Trophoblast cell (in vitro differentiated cells and primary cell): ENCODE data around the gene KLHL15.
A peak's percentile ranks its signal among the peaks of the same experiment; 100 is the strongest.

Experiments
- DNase-seq, 2 donors: peaks; one replicate each; pipeline ENCODE4 v3.0.0-alpha.2; 2016
- H2AFZ ChIP-seq: 2 replicates; pipeline ENCODE4 v1.6.1; 2013; ENCODE audit warnings: low read length, moderate library complexity, mild to moderate bottlenecking; ENCODE audit not compliant: insufficient read depth, poor library complexity
- H2AK5ac ChIP-seq: 2 replicates; pipeline ENCODE4 v1.6.1; 2013; ENCODE audit warnings: mild to moderate bottlenecking, low read length
- H2BK120ac ChIP-seq: 2 replicates; pipeline ENCODE4 v1.6.1; 2013; ENCODE audit warnings: low read length, mild to moderate bottlenecking, moderate library complexity; ENCODE audit not compliant: insufficient read depth, poor library complexity
- H2BK12ac ChIP-seq: 2 replicates; pipeline ENCODE4 v1.6.1; 2013; ENCODE audit warnings: mild to moderate bottlenecking, low read length, moderate library complexity
- H2BK5ac ChIP-seq: 2 replicates; pipeline ENCODE4 v1.6.1; 2013; ENCODE audit warnings: low read length, low read depth, moderate library complexity, mild to moderate bottlenecking; ENCODE audit not compliant: poor library complexity
- H3K14ac ChIP-seq: 2 replicates; pipeline ENCODE4 v1.6.1; 2013; ENCODE audit warnings: mild to moderate bottlenecking, low read length
- H3K18ac ChIP-seq: 2 replicates; pipeline ENCODE4 v1.6.1; 2013; ENCODE audit warnings: mild to moderate bottlenecking, low read length
- H3K23ac ChIP-seq: 2 replicates; pipeline ENCODE4 v1.6.1; 2013; ENCODE audit warnings: low read length
- H3K27ac ChIP-seq: 2 replicates; pipeline ENCODE4 v1.5.1; 2013; ENCODE audit warnings: low read depth, mild to moderate bottlenecking, inconsistent platforms, low read length, moderate library complexity
- H3K27me3 ChIP-seq: 2 replicates; pipeline ENCODE4 v1.6.1; 2013; ENCODE audit warnings: inconsistent platforms, mild to moderate bottlenecking, low read length, moderate library complexity; ENCODE audit not compliant: insufficient read depth
- H3K36me3 ChIP-seq, 2 experiments: 1 replicate in 1 of 2; 2 replicates in 1 of 2; pipeline ENCODE4 v1.6.1; 2013; ENCODE audit warnings: low read length in 2 of 2, mild to moderate bottlenecking in 2 of 2, moderate library complexity in 1 of 2; ENCODE audit not compliant: insufficient read depth in 2 of 2, control insufficient read depth in 1 of 2
- H3K4ac ChIP-seq: 2 replicates; pipeline ENCODE4 v1.6.1; 2013; ENCODE audit warnings: low read depth, mild to moderate bottlenecking, low read length, moderate library complexity
- H3K4me1 ChIP-seq, 2 experiments: 1 replicate in 1 of 2; 2 replicates in 1 of 2; pipeline ENCODE4 v1.6.1; 2013; ENCODE audit warnings: low read length in 2 of 2, mild to moderate bottlenecking in 2 of 2, moderate library complexity in 1 of 2; ENCODE audit not compliant: insufficient read depth in 2 of 2, control insufficient read depth in 1 of 2
- H3K4me2 ChIP-seq: 2 replicates; pipeline ENCODE4 v1.6.1; 2013; ENCODE audit warnings: inconsistent platforms, mild to moderate bottlenecking, low read length, moderate library complexity
- H3K4me3 ChIP-seq: 2 replicates; pipeline ENCODE4 v1.5.1; 2013; ENCODE audit warnings: mild to moderate bottlenecking, low read depth, low read length, inconsistent platforms
- H3K79me1 ChIP-seq: one replicate; pipeline ENCODE4 v1.6.1; 2013; ENCODE audit warnings: low read length
- H3K79me2 ChIP-seq: 2 replicates; pipeline ENCODE4 v1.6.1; 2013; ENCODE audit warnings: low read length, mild to moderate bottlenecking; ENCODE audit not compliant: control insufficient read depth, insufficient read depth, poor library complexity
- H3K9ac ChIP-seq: 2 replicates; pipeline ENCODE4 v1.6.1; 2013; ENCODE audit warnings: mild to moderate bottlenecking, low read length
- H3K9me3 ChIP-seq: 2 replicates; pipeline ENCODE4 v1.6.1; 2013; ENCODE audit warnings: low read depth, mild to moderate bottlenecking, control low read depth, inconsistent platforms, low read length; ENCODE audit not compliant: insufficient read depth
- H4K12ac ChIP-seq: 2 replicates; pipeline ENCODE4 v1.6.1; 2013; ENCODE audit warnings: low read depth, mild to moderate bottlenecking, low read length, moderate library complexity
- H4K8ac ChIP-seq: 2 replicates; pipeline ENCODE4 v1.6.1; 2013; ENCODE audit warnings: low read depth, mild to moderate bottlenecking, low read length, moderate library complexity
- H4K91ac ChIP-seq: one replicate; pipeline ENCODE4 v1.6.1; 2013; ENCODE audit warnings: low read depth, mild to moderate bottlenecking, low read length, moderate library complexity
- WGBS: extraction: QIAGEN DNeasy Blood & Tissue Kit; methylation state at CpG from one replicate; pipeline ENCODE4 v1.1.7; 2013; ENCODE audit warnings: missing lambda C conversion rate; ENCODE audit not compliant: insufficient read length, insufficient coverage; ENCODE audit errors: extremely low coverage; 5-methylcytosine and 5-hydroxymethylcytosine counted together

The KLHL15 gene

DNA sequence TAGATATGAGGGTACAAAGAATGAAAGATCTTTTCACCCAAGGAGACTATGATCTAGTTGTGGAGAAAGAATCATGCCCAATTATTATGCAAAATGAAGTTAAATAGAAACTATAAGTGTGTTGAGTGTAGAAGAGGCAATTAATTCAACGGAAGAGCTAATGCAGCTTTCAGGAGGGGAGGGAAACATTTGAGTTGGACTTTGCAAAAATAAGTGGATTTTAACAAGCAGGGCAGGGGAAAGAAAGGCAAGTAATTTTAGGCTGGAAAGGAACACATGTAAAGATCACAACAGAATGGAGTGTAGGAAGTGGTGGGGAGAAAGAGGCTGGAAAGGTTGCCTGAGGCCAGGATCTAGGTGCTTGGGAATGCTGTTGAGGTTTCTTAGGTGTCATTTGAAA is 44.1 kb downstream of the KLHL15 start:
- H3K79me2 ChIP-seq = no peaks in the 10 kb centered on the region
- H3K9me3 ChIP-seq = no peaks in the 10 kb centered on the region
- H2AK5ac ChIP-seq = no peak overlapping the region
- H3K14ac ChIP-seq = no peak overlapping the region
- H2BK5ac ChIP-seq = no peak overlapping the region
- H2AFZ ChIP-seq = no peak overlapping the region
- no peak overlapping the region for H3K9ac ChIP-seq
- peaks cover 0 to under 1% of the 10 kb centered on the region in 2 experiments for H3K4me1 ChIP-seq
- H3K27ac ChIP-seq = no peak overlapping the region
- H3K79me1 ChIP-seq = no peaks in the 10 kb centered on the region
- no peak overlapping the region for H3K23ac ChIP-seq
- H2BK12ac ChIP-seq = no peak overlapping the region
- H4K91ac ChIP-seq = no peak overlapping the region
- no peak overlapping the region for H3K4me2 ChIP-seq
- no peak overlapping the region for H3K4me3 ChIP-seq
- no peak overlapping the region for H4K12ac ChIP-seq
- H3K27me3 ChIP-seq = no peaks in the 10 kb centered on the region
- DNase-seq = no peak
- H3K4ac ChIP-seq = no peak overlapping the region
- no peak overlapping the region for H4K8ac ChIP-seq
- WGBS = no CpG with 5 or more reads among the region's 1 CpG
- H3K36me3 ChIP-seq = peaks cover 0 to 2% of the 10 kb centered on the region in 2 experiments
- no peak overlapping the region for H3K18ac ChIP-seq
- H2BK120ac ChIP-seq = no peak overlapping the region

DNA sequence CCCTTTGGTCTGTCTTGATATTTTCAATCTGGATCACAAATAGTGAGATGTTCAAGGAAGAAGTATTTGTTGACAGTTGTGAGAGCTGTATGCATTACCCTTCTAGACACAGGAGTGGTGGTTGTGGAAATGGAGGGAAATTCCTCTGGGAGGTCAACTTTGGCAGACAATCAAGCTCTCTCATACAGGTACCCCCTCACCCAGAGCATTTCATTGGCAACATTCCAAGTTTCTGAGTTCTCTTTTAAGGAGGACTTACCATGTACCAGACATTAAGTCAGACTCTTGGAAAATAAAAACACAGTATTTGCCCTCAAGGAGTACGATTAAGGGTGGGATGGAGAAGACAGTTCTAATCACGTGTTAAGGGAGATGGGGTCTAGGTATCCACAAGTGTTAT is 45.3 kb downstream of the KLHL15 start:
- Histone ChIP-seq H3K9me3 (no peaks in the 10 kb centered on the region), H3K79me2 (no peaks in the 10 kb centered on the region), H2BK12ac (no peak overlapping the region), H4K91ac (no peak overlapping the region), H2BK5ac (no peak overlapping the region), H3K4me3 (no peak overlapping the region), H3K4me2 (no peak overlapping the region), H4K12ac (no peak overlapping the region), H2AFZ (no peak overlapping the region), H2BK120ac (no peak overlapping the region), H3K14ac (no peak overlapping the region), H3K27ac (no peak overlapping the region), H2AK5ac (no peak overlapping the region), H3K23ac (no peak overlapping the region), H3K18ac (no peak overlapping the region), H3K27me3 (no peaks in the 10 kb centered on the region), H3K36me3 (no peaks in the 10 kb centered on the region), H3K9ac (no peak overlapping the region), H4K8ac (no peak overlapping the region), H3K4ac (no peak overlapping the region), H3K4me1 (peaks cover 0 to 3% of the 10 kb centered on the region in 2 experiments), H3K79me1 (no peaks in the 10 kb centered on the region)
- DNase-seq = no peak
- no CpG with 5 or more reads among the region's 2 CpGs for WGBS

DNA sequence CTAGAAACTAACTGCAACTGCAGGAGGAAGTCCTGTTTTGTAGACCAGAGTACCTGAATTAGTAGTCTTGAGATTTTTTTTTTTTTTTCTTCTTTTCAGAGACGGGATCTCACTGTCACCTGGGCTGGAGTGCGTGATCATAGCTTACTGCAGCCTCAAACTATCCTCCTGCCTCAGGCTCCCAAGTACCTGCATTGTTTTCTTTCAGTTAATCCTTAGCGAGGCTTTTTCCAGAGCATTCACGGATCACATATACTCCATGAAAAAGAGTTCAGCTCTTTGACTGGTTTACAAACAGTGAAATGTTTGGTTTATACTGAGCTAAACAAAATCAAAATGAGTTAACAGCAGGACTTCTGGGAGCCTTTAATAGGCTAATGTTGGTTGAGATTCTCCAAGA is 45.8 kb downstream of the KLHL15 start:
- Histone ChIP-seq H2BK12ac (no peak overlapping the region), H2BK120ac (no peak overlapping the region), H3K18ac (no peak overlapping the region), H4K91ac (no peak overlapping the region), H3K79me1 (no peaks in the 10 kb centered on the region), H3K14ac (no peak overlapping the region), H3K27ac (no peak overlapping the region), H3K79me2 (no peaks in the 10 kb centered on the region), H3K36me3 (no peaks in the 10 kb centered on the region), H3K9me3 (no peaks in the 10 kb centered on the region), H3K4me2 (no peak overlapping the region), H4K8ac (no peak overlapping the region), H2BK5ac (no peak overlapping the region), H3K9ac (no peak overlapping the region), H3K27me3 (no peaks in the 10 kb centered on the region), H2AFZ (no peak overlapping the region), H3K4me3 (no peak overlapping the region), H3K4me1 (peaks cover 0 to 3% of the 10 kb centered on the region in 2 experiments), H3K23ac (no peak overlapping the region), H2AK5ac (no peak overlapping the region), H3K4ac (no peak overlapping the region), H4K12ac (no peak overlapping the region)
- WGBS = no CpG with 5 or more reads among the region's 4 CpGs
- DNase-seq = no peak

DNA sequence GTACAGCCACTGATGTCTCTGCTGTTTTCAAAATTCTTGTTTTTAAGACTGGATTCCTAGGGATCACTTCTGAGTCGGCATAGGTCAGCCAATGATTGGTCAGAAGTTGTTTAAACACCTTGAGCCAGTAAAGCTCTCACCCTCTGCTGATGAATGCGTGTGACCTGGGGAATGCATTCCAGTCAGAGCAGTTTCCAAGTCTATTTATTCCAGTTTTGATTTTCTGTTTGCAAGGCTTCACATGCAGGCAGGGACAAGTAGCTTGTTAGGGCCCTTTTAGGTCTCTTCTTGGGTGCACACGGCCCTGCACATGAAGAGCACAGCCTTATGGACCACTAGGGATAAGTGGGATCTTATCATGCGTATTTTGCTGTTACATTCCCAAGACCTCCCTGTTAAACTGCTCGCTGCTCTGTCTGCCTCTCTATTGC is 47.0 kb downstream of the KLHL15 start:
- no peak overlapping the region for H2BK5ac ChIP-seq
- no peaks in the 10 kb centered on the region for H3K79me1 ChIP-seq
- DNase-seq = peak in 1 of 2 donors; percentile 10
- H3K9ac ChIP-seq = no peak overlapping the region
- H4K91ac ChIP-seq = no peak overlapping the region
- H4K8ac ChIP-seq = no peak overlapping the region
- H2AFZ ChIP-seq = no peak overlapping the region
- no peaks in the 10 kb centered on the region for H3K9me3 ChIP-seq
- no peak overlapping the region for H2AK5ac ChIP-seq
- no peak overlapping the region for H4K12ac ChIP-seq
- no peak overlapping the region for H3K4ac ChIP-seq
- H3K4me3 ChIP-seq = no peak overlapping the region
- H3K14ac ChIP-seq = no peak overlapping the region
- H3K18ac ChIP-seq = no peak overlapping the region
- H3K4me2 ChIP-seq = no peak overlapping the region
- H3K4me1 ChIP-seq = peaks cover 0 to 3% of the 10 kb centered on the region in 2 experiments
- H2BK12ac ChIP-seq = no peak overlapping the region
- no peaks in the 10 kb centered on the region for H3K79me2 ChIP-seq
- no peaks in the 10 kb centered on the region for H3K36me3 ChIP-seq
- H3K27ac ChIP-seq = no peak overlapping the region
- no peak overlapping the region for H2BK120ac ChIP-seq
- no peak overlapping the region for H3K23ac ChIP-seq
- H3K27me3 ChIP-seq = no peaks in the 10 kb centered on the region
- WGBS = no CpG with 5 or more reads among the region's 5 CpGs
